Measurements from ENCODE around the gene TUBB4B. TPM values are rescaled to one million over a fixed set of nuclear protein-coding genes. Genes with fewer than 3 reads are reported as not detected.

The TUBB4B gene
- total and polyA plus RNA-seq, 7 donors, result 141 to 505 (median 196) TPM

- no peak overlapping the region for H3K4me3 ChIP-seq
- no peak overlapping the region for H3K27ac ChIP-seq
- 26 to 71% methylated on average over 12 of the region's 12 CpGs for WGBS, 2 donors
- H3K27me3 ChIP-seq, result no peaks in the 10 kb centered on the region
- intact Hi-C loops (cut with DNase I), result no loop called here
- no peak for DNase-seq
- TF ChIP-seq POLR2AphosphoS5 (IDR thresholded peaks at IDR 0.05) (peak in 1 of 4 donors; percentile 32), CTCF (IDR thresholded peaks at IDR 0.05) (no peak)
- H3K36me3 ChIP-seq, result peaks cover 0 to 15% (median 0%) of the 10 kb centered on the region in 4 donors
- H3K9me3 ChIP-seq, result no peaks in the 10 kb centered on the region
- H3K4me1 ChIP-seq, result peaks cover 0 to 26% (median 19%) of the 10 kb centered on the region in 4 donors
These were observed 22.3 kb upstream of the TUBB4B start for GRCh38 chr9:137218754-137219271.

- peaks cover 0 to 13% (median 0%) of the 10 kb centered on the region in 4 donors for H3K36me3 ChIP-seq
- H3K4me3 ChIP-seq, result no peak overlapping the region
- TF ChIP-seq EP300 (IDR thresholded peaks at IDR 0.05) (no peak), CTCF (IDR thresholded peaks at IDR 0.05) (no peak), POLR2AphosphoS5 (IDR thresholded peaks at IDR 0.05) (no peak), POLR2A (IDR thresholded peaks at IDR 0.05) (no peak)
- intact Hi-C loops (cut with DNase I), result loop anchor here (5.0 kb wide), 1 partner anchor 33 kb away; the partner anchor contains the start of genes ANAPC2 and SSNA1
- H3K27me3 ChIP-seq, result no peaks in the 10 kb centered on the region
- H3K9me3 ChIP-seq, result no peaks in the 10 kb centered on the region
- no peak for DNase-seq
- peaks cover 0 to 31% (median 24%) of the 10 kb centered on the region in 4 donors for H3K4me1 ChIP-seq
- H3K27ac ChIP-seq, result no peak overlapping the region
- WGBS, 2 donors, result 93 to 94% methylated on average over 10 of the region's 10 CpGs
These were observed 21.2 kb upstream of the TUBB4B start for GRCh38 chr9:137219757-137220316.

- intact Hi-C loops (cut with DNase I), result loop anchor here (5.0 kb wide), 1 partner anchor 33 kb away; the partner anchor contains the start of genes ANAPC2 and SSNA1
- H3K27me3 ChIP-seq, result no peaks in the 10 kb centered on the region
- WGBS, 2 donors, result 92 to 94% methylated on average over 52 of the region's 52 CpGs
- peaks cover 0 to 6% (median 0%) of the 10 kb centered on the region in 4 donors for H3K36me3 ChIP-seq
- DNase-seq, result no peak
- no peak overlapping the region for H3K4me3 ChIP-seq
- H3K27ac ChIP-seq, result no peak overlapping the region
- TF ChIP-seq POLR2A (IDR thresholded peaks at IDR 0.05) (no peak), CTCF (IDR thresholded peaks at IDR 0.05) (no peak), POLR2AphosphoS5 (IDR thresholded peaks at IDR 0.05) (no peak), EP300 (IDR thresholded peaks at IDR 0.05) (no peak)
- H3K9me3 ChIP-seq, result no peaks in the 10 kb centered on the region
- peaks cover 0 to 31% (median 24%) of the 10 kb centered on the region in 4 donors for H3K4me1 ChIP-seq
These were observed 20.6 kb upstream of the TUBB4B start for GRCh38 chr9:137220317-137221094.

- no peaks in the 10 kb centered on the region for H3K27me3 ChIP-seq
- 77 to 86% methylated on average over 14 of the region's 14 CpGs for WGBS, 2 donors
- H3K36me3 ChIP-seq, result peaks cover 0 to 4% (median 0%) of the 10 kb centered on the region in 4 donors
- peak overlapping the region; percentile 37 to 65 (median 60) for H3K4me3 ChIP-seq
- TF ChIP-seq POLR2AphosphoS5 (IDR thresholded peaks at IDR 0.05) (no peak), CTCF (IDR thresholded peaks at IDR 0.05) (no peak), POLR2A (IDR thresholded peaks at IDR 0.05) (no peak), EP300 (IDR thresholded peaks at IDR 0.05) (no peak)
- no peak for DNase-seq
- intact Hi-C loops (cut with DNase I), result loop anchor here (5.0 kb wide), 1 partner anchor 34 kb away; the partner anchor contains the start of genes ANAPC2 and SSNA1
- H3K9me3 ChIP-seq, result no peaks in the 10 kb centered on the region
- peaks cover 0 to 31% (median 24%) of the 10 kb centered on the region in 4 donors for H3K4me1 ChIP-seq
- H3K27ac ChIP-seq, result no peak overlapping the region
These were observed 20.0 kb upstream of the TUBB4B start for GRCh38 chr9:137221095-137221505.
